Esophagus squamous epithelium (tissue), 5 donors: ENCODE data around the gene GRID2IP. TPM values are rescaled to one million over a fixed set of nuclear protein-coding genes. Genes with fewer than 3 reads are reported as not detected.
A peak's percentile ranks its signal among the peaks of the same experiment; 100 is the strongest.
"Not testable (repeated sequence)": the region's sequence is repeated elsewhere in the genome, so short reads cannot be mapped to it uniquely, and the experiment has no call there.

Experiments used
- DNase-seq: peaks from one replicate; lab custom pipeline; 2025; lab: John Stamatoyannopoulos, UW
- H3K27ac ChIP-seq, 4 donors: fragments of 200-600 bp; sonication (generic); one replicate each; pipeline ENCODE4 v1.5.1; 2016 to 2019; ENCODE audit warnings: mild to moderate bottlenecking in 1 of 4
- H3K27me3 ChIP-seq, 4 donors: fragments of 200-600 bp; sonication (generic); 1 replicate in 3 of 4; 2 replicates in 1 of 4; pipeline versions ENCODE4 v1.5.1 to v1.6.0; 2017 to 2021; ENCODE audit warnings: antibody characterized with exemption in 1 of 4
- H3K36me3 ChIP-seq, 3 donors: fragments of 200-600 bp; sonication (generic); one replicate each; pipeline ENCODE4 v1.5.1; 2016 to 2019
- H3K4me1 ChIP-seq, 3 donors: fragments of 200-600 bp; sonication (generic); one replicate each; pipeline ENCODE4 v1.5.1; 2017 to 2019
- H3K4me3 ChIP-seq, 4 donors: fragments of 200-600 bp; sonication (generic); 1 replicate in 3 of 4; 2 replicates in 1 of 4; pipeline ENCODE4 v1.5.1; 2016 to 2019; ENCODE audit warnings: mild to moderate bottlenecking in 2 of 4, moderate library complexity in 1 of 4
- H3K9me3 ChIP-seq, 3 donors: fragments of 200-600 bp; sonication (generic); one replicate each; pipeline ENCODE4 v1.5.1; 2016 to 2019
- POLR2A ChIP-seq, 4 donors: fragments of 450-650 bp; IDR thresholded peaks; one replicate each; pipeline ENCODE4 v1.6.1; 2017; ENCODE audit warnings: antibody characterized with exemption in 4 of 4, mild to moderate bottlenecking in 4 of 4, moderate library complexity in 3 of 4
- WGBS, 2 donors: methylation state at CpG; one replicate each; pipeline ENCODE4 v1.1.5; 2018; 5-methylcytosine and 5-hydroxymethylcytosine counted together
- intact Hi-C: fragments of 100-400 bp; cut with DNase I; formaldehyde crosslinking; loops from one replicate; pipeline ENCODE4 v1.15.0; 2022
- total RNA-seq, 4 donors: library from RNA; depleted of rRNA; stranded (reverse); fragments of >200 nt; gene quantifications; one replicate each; pipeline ENCODE4 v1.1.0, GENCODE V29; 2016
- TF ChIP-seq, protein P1 (sequence below), 6 experiments: fragments of 450-650 bp in 4 of 6; fragments of 200-600 bp in 2 of 6; sonication (generic) in 2 of 6; IDR thresholded peaks; one replicate each; pipeline ENCODE4 v1.5.1; 2016 to 2019; ENCODE audit warnings: antibody characterized with exemption in 6 of 6, mild to moderate bottlenecking in 4 of 6, moderate library complexity in 4 of 6
- donor health status: DM: yes; HTN: yes; CAD: no.

GRID2IP gene
- total RNA-seq, 4 donors from 2014 or later: 0.38 to 1.1 (median 0.44) TPM; not detected in 1

DNA sequence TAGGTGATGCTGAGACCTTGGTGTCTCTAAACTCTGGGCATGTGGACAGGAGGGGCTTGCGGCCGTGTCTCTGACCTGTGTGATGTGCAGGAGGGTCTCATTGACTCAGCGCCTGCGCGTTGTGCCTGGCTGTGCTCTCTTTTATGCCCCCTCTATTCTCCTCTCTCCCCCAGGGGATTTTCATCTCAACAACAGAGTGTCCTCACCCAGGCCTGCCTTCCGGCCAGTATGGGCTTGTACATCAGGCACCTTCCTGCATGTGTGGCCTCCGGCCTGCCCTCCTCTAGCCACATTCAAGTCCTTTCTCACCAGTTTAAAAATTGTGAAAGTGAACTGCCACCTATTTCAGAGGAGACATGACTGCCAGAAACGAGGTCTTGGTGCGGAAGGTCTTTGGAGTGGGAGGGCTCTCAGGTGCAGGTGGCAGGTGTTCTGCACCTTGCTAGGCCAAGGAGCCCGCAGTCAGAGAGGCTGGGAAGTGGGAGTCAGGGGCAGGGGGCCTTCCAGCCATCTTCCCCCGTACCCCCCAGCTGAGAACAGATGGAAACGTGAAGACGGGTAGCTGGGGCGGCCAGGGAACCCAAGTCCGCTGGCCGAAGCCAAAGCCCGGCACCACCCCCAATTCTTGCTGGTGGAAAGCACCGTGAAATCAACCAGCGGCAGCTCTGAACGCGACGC lies 38.0 kb upstream of the GRID2IP start:
- Histone ChIP-seq H3K27me3 (no peaks in the 10 kb centered on the region), H3K4me1 (peaks cover 15 to 25% (median 18%) of the 10 kb centered on the region in 3 donors), H3K36me3 (peaks cover 3 to 76% (median 17%) of the 10 kb centered on the region in 3 donors), H3K9me3 (no peaks in the 10 kb centered on the region), H3K27ac (peak overlapping the region; percentile 15 to 95 (median 64)), H3K4me3 (peak overlapping the region; percentile 62 to 95 (median 82))
- 72 to 74% methylated on average over 8 to 10 of the region's 22 CpGs for WGBS, 2 donors
- intact Hi-C loops: no loop called here
- TF ChIP-seq POLR2A (IDR thresholded peaks at IDR 0.05): no peak
- TF ChIP-seq, protein P1, sequence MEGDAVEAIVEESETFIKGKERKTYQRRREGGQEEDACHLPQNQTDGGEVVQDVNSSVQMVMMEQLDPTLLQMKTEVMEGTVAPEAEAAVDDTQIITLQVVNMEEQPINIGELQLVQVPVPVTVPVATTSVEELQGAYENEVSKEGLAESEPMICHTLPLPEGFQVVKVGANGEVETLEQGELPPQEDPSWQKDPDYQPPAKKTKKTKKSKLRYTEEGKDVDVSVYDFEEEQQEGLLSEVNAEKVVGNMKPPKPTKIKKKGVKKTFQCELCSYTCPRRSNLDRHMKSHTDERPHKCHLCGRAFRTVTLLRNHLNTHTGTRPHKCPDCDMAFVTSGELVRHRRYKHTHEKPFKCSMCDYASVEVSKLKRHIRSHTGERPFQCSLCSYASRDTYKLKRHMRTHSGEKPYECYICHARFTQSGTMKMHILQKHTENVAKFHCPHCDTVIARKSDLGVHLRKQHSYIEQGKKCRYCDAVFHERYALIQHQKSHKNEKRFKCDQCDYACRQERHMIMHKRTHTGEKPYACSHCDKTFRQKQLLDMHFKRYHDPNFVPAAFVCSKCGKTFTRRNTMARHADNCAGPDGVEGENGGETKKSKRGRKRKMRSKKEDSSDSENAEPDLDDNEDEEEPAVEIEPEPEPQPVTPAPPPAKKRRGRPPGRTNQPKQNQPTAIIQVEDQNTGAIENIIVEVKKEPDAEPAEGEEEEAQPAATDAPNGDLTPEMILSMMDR (IDR thresholded peaks at IDR 0.05): no peak
- no peak for DNase-seq

DNA sequence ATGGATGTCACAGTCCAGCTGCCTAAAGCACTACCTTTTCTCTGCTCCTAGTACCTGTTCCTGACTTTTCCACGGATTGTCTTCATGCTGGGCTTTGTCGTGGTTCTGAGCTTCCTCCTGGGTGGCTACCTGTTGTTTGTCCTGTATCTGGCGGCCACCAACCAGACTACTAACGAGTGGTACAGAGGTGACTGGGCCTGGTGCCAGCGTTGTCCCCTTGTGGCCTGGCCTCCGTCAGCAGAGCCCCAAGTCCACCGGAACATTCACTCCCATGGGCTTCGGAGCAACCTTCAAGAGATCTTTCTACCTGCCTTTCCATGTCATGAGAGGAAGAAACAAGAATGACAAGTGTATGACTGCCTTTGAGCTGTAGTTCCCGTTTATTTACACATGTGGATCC lies 37.3 kb upstream of the GRID2IP start:
- Histone ChIP-seq H3K27ac (no peak overlapping the region), H3K4me1 (peaks cover 15 to 25% (median 18%) of the 10 kb centered on the region in 3 donors), H3K36me3 (peaks cover 0 to 75% (median 17%) of the 10 kb centered on the region in 3 donors), H3K27me3 (no peaks in the 10 kb centered on the region), H3K4me3 (no peak overlapping the region), H3K9me3 (no peaks in the 10 kb centered on the region)
- TF ChIP-seq, protein P1 (IDR thresholded peaks at IDR 0.05): no peak
- TF ChIP-seq POLR2A (IDR thresholded peaks at IDR 0.05): no peak
- DNase-seq: no peak
- intact Hi-C loops: no loop called here
- 75 to 83% methylated on average over 8 to 9 of the region's 9 CpGs for WGBS, 2 donors

DNA sequence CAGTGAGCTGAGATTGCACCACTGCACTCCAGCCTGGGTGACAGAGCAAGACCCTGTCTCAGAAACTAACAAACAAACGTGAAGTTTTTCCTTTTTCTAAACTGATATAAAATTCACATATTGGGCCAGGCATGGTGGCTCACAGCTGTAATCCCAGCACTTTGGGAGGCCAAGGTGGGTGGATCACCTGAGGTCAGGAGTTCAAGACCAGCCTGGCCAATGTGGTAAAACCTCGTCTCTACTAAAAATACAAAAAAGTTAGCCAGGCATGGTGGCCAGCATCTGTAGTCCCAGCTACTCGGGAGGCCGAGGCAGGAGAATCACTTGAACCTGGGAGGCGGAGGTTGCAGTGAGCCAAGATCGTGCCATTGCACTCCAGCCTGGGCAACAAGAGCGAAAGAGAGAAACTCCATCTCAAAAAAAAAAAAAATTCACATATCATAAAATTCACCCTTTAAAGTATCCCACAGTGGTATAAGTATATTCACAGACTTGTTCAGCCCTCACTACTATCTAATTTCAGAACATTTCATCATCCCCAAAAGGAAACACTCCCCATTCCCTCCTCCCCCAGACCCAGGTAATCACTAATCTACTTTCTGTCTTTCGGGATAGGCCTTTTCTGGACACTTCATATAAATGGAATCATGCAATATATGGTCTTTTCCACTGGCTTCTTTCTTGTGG lies 34.6 kb upstream of the GRID2IP start:
- DNase-seq, H3K4me3 ChIP-seq, H3K9me3 ChIP-seq, H3K27ac ChIP-seq, H3K27me3 ChIP-seq, intact Hi-C loops: not testable (repeated sequence)
- Histone ChIP-seq H3K4me1 (peaks cover 7 to 13% (median 9%) of the 10 kb centered on the region in 3 donors), H3K36me3 (peaks cover 2 to 80% (median 23%) of the 10 kb centered on the region in 3 donors)
- WGBS, 2 donors: 95 to 99% methylated on average over 8 of the region's 8 CpGs

DNA sequence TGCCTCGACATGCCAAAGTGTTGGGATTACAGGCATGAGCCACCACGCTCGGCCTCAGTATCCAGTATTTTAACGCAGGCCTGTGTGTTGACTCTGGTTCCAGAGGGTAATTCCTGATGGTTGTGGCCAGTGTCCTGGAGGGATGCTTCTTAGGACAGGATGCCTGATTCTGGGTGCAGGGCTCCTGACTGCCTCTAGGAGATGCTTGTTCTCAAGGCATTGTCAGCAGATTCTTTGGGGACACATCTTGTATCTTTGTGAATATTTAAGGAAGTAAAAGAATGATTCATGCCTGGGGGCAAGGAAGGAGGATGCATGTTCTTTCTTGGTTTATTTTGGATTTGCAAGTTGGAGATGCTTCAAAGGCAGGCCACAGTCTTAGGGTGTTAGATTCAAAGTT lies 28.2 kb upstream of the GRID2IP start:
- no peak for TF ChIP-seq POLR2A (IDR thresholded peaks at IDR 0.05)
- TF ChIP-seq, protein P1 (IDR thresholded peaks at IDR 0.05): peak in 1 of 6 experiments; percentile 35
- intact Hi-C loops: no loop called here
- peaks cover 0 to 19% (median 10%) of the 10 kb centered on the region in 3 donors for H3K4me1 ChIP-seq
- H3K27me3 ChIP-seq: no peaks in the 10 kb centered on the region
- no peak overlapping the region for H3K27ac ChIP-seq
- WGBS, 2 donors: 50% methylated on average over 3 to 4 of the region's 4 CpGs
- H3K9me3 ChIP-seq: no peaks in the 10 kb centered on the region
- DNase-seq: no peak
- H3K4me3 ChIP-seq: no peak overlapping the region
- H3K36me3 ChIP-seq: peaks cover 7 to 46% (median 18%) of the 10 kb centered on the region in 3 donors

DNA sequence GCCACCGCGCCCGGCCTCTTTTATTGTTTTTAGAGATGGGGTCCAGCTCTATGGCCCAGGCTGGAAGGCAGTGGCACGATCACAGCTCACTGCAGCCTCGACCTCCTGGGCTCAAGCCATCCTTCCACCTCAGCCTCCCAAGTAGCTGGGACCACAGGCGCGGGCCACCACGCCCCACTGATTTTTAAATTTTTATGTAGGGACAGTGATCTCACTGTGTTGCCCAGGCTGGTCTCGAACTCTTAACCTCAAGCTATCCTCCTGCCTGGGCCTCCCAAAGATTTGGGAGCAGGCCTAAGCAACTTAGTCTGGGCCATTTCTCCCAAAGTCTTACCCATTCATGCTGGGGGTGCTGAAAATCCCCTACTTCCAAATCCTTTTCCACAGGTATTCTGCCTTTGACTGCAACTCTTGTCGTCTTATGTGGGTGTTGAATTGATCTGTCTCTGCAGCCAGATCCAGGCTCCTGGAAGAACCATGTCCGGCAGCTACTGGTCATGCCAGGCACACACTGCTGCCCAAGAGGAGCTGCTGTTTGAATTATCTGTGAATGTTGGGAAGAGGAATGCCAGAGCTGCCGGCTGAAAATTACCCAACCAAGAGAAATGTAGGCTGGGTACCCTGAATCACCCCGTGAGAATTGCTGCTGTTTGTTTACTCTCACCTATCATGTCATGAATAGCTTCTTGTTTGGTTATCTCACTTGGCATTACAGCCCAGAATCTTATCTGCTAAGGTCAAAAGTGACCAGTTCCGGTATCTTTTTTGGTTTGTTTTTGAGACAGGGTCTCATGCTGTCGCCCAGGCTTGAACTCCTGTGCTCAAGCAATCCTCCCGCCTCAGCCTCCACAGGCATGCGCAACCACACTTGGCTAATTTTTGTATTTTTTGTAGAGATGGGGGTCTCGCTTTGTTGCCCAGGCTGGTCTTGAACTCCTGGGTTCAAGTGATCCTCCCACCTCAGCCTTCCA lies 27.1 kb upstream of the GRID2IP start:
- Histone ChIP-seq H3K27ac (peak overlapping the region in 3 of 4 donors; percentile 92 to 95 (median 92)), H3K4me3 (peak overlapping the region in 2 of 4 donors; percentile 76), H3K36me3 (peaks cover 7 to 36% (median 18%) of the 10 kb centered on the region in 3 donors), H3K9me3 (no peaks in the 10 kb centered on the region), H3K4me1 (peaks cover 0 to 19% (median 10%) of the 10 kb centered on the region in 3 donors), H3K27me3 (no peaks in the 10 kb centered on the region)
- TF ChIP-seq, protein P1 (IDR thresholded peaks at IDR 0.05): no peak
- no peak for TF ChIP-seq POLR2A (IDR thresholded peaks at IDR 0.05)
- WGBS, 2 donors: 86 to 90% methylated on average over 16 to 18 of the region's 18 CpGs
- intact Hi-C loops: no loop called here
- DNase-seq: no peak
